NCI-H1694 treated with DMSO at 0.1 percent for 48 hours (cell line): ENCODE measurements around the gene NOTO.
"Not testable (repeated sequence)": the region's sequence is repeated elsewhere in the genome, so short reads cannot be mapped to it uniquely, and the experiment has no call there.

Experiments used
- DNase-seq: peaks from one replicate; lab custom pipeline; 2025; lab: John Stamatoyannopoulos, UW

The NOTO gene, protein sequence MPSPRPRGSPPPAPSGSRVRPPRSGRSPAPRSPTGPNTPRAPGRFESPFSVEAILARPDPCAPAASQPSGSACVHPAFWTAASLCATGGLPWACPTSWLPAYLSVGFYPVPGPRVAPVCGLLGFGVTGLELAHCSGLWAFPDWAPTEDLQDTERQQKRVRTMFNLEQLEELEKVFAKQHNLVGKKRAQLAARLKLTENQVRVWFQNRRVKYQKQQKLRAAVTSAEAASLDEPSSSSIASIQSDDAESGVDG

GRCh38 chr2:73202156-73203054 is at the start of gene NOTO:
TSS of gene NOTO (plus strand) at chr2:73202574. CDS start at chr2:73202667, 93 bp downstream.
- DNase-seq, result no peak

DNA sequence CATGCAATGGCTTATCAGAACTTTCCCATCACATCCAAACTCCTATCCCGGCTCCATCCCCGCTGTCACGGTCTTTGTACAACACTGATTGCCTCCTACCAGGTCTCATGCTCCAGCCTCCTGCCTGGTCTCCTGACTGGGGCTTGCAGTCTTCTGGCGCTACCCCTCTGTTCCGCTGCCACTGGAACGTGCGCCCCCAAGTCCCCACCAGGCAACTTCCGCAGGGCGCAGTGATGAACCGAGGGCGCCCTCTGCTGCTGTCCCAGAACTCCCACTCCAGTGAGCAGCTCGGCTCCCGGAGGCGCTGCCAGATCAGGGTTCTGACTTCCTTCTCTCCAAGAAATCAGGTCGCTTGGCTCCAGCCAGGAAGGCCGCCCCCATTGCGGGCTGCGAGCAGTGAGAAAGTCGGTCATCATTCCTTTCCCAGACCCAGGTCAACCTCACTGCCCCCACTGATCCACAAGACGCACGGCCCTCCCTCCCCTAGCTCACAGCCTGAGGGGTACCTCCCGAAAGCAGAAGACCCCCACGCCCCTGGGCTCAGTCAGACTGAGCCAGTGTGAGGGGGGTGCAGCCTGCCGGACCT is 45.7 kb upstream of the NOTO start:
- DNase-seq, result peak; percentile 52

DNA sequence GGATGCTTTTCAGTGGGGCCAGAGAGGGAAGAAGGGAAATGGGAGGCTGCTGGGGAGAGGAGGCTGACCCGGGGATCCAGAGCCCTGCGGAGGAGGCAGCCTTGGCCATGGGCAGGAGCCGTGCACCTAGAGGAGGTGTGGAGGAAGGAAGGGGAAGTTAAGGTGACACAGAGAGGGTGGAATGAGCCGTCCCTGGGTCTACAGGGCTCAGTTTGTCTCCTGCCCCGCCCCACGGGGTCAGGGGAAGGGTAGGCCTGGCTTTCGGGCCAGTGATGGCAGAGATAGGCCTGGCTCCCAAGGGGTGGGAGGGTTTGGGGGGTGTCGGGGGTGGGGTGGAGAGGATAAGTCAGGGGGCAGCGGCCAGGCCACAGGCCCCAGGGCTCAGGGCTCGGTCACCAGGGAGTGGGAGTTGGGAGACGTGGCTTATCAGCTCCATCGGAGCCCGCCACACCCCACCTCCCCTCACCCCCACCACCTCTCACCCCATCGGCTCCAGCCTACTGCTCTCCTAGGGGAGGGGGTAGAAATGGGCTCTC is 39.5 kb upstream of the NOTO start:
- DNase-seq, result no peak

GRCh38 chr2:73163483-73164367 is 38.6 kb upstream of the NOTO start:
- peak; percentile 59 for DNase-seq

DNA sequence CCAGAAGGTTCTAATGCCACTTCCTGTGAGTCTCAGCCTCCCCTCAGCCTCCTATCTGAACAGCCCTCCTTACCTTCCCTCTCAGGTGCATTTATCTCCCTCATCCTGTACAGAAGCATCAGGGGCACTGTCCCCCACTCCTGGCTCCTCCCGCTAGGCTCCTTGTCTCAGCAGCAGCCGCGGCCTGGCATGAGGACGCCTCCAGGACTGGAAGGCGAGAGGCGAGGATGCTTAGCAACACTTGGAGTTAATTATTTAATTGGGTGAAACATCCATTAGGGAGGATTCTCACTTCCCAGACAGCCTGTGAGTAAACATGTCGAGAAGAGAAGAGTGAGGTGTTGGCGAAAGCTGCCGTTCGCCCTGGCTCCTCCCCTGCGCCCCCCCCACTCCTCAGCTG is 36.4 kb upstream of the NOTO start:
- not testable (repeated sequence) for DNase-seq

- not testable (repeated sequence) for DNase-seq
Measured at GRCh38 chr2:73166813-73167212, 35.6 kb upstream of the NOTO start.

- DNase-seq, result not testable (repeated sequence)
Measured at GRCh38 chr2:73168348-73168747, 34.0 kb upstream of the NOTO start.

- not testable (repeated sequence) for DNase-seq
Measured at GRCh38 chr2:73170341-73170740, 32.0 kb upstream of the NOTO start.

- no peak for DNase-seq
Measured at GRCh38 chr2:73172963-73173362, 29.4 kb upstream of the NOTO start.

GRCh38 chr2:73173781-73174180 is 28.6 kb upstream of the NOTO start:
- DNase-seq, result no peak

DNA sequence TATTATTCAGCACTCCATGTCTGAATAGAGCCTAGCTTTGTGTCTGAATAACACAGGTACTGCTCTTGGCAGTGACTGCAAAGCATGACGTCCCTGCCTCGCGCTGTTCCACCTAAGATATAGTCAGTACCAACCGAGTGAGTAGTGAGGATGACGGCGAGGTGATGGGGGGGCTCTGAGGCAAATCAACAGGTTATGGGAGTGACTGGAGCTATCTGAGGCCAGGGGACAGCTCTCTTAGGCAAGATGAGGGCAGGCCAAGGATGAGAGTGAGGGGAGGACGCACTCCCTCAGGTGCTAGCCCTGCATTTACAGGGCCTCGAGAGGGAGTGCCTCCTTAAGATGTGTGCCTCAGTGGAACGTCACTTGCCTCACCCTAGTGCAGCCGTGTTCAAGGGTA is 28.1 kb upstream of the NOTO start:
- DNase-seq, result no peak

DNA sequence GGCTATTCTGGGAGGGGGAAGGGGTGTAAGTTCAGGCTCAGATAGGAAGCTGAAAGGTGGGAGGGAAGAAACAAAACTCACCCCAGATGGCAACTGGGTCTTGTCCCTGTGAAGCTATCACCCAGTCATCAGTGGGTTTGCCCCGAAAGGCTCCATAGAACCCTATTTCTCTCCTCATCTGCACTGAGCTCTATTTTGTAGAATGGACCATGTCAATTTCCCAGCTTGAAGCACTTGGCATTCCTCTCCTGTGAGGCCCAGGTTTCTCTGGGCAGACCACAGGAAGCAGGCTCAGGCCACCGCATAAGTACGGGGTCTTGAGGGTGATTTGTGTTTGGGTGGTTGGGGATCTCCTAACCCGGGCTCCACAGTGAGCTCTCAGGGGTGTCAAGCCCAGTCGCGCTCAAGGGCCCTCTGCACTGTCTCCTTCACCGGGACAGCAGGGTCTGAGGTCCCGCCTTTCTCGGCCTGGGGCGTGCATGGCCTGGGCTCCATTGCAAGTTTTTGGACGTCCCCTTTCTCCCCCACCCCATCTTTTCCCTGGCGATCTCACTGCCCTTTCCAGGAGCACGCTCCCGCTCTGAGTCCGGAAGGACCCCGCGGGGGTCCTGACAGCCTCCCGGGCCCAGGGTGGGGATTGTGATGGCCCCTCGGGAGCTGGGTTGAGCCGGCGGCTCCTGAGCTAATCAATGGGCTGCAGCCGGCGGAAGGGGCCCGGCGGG is 27.3 kb upstream of the NOTO start:
- DNase-seq, result no peak

- DNase-seq, result no peak
Measured at GRCh38 chr2:73175663-73176204, 26.6 kb upstream of the NOTO start.

DNA sequence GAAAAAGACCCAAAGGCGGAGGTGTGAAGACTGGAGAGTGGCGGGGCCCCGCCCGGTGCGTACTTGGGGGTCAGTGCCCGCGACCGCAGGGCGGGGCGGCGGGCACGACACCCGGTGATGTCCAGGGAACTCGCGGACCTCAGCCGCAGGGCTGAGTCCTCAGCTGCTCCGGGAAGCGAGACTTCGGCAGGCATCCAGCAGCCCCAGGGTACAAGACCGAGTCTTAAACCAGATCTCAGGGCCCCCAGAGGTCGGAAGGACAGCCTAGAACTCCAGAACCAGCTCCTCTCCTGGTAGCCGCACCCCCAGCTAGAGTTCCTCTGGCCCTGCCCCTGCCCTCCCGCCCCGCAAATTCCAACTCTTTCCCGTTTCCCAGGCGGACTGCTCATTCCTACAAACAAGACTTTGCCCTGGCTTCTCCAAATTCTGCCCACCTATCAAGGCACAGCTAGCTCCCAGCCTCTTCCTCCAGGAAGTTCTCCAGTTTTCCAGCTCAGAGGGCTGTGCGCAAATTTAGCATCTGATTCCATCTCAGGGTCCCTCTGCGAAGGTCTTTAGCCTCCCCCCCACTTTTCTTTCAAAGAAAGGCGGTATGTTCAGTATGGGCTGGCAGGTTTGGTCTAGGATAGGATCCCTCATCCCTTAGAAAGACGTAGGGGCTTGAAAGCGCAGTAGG is 26.0 kb upstream of the NOTO start:
- DNase-seq, result no peak

DNA sequence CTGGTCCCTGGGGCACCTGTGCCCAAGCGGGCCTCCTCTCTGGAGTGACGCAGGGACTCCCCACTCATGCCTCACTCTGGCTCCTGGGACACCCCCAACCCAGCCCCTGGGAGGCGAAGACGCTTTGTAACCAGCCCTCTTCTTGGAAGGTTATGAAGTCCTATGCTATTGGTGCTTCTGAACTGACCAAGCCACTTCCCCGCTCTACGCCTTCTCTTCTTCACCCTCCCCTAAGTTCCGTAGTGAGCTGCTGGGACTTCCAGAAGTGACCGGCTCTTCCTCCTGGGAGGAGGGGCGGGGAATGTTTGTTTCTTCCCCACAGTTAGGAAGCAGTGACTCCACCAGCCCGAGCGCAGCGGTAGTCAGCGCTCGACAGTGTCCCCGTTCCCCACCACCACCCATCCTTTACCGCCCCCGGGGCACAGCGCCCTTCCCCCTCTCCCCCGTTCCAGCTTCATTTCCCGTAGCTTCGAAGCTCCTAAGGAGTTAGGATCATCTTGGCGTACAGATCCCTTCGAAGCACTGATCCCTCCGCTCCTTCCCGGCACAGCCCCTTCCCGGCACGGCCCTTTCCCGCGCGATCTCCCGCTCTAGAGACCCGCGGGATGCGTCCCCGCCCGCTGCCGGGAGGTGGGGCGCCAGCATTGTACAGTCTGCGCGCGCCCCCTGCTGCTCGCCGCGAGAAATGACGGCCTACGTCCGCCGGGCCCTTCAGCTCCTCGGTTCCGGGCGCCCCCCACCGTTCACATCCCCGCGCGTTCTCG is 25.3 kb upstream of the NOTO start:
- peak; percentile 85 for DNase-seq

DNA sequence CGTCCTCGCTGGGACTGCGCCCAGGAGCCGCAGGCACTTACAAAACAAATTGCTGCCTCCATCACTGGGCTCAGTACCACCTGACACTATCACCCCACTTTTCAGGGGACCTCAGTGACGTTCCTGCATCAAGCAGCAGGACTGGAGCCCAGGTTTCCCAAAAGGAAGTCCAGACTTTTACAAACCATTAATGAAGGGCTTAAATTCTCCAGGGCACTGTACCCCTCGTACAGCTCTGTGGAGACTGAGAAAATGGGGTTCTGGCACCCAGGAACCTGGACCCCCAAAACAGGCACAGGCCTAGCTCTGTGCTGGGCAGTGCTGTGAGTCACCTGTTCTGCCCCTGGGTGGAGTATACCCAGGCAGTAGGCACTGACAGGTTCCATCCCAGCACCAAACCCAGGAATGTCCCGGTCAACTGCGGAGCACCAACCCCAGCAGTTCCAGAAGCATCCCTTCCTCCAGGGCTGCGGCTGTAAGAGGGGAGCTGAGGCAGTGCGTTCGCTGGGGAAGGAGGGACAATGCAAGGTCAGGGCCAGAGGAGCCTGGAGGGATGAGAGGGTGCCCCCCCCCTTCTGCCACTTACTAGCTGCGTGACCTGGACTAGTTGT is 24.6 kb upstream of the NOTO start:
- DNase-seq, result no peak

DNA sequence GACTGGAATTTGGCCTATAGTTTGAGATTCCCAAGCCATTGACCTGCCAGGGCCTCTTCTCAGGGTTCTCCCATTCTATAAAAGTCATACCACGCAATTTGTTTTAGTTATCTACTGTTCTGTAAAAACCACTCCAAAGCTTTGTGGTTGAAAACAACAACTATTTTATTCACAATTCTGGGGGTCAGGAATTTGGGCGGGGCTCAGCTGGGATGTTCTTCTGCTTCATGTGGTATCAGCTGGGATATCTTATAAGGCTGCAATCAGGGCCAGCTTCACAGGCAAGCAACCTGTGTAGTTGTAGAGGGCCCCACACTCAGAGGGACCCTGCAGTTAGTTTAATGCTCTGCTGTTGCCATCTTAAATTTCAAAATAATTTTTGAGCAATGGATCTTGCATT is 16.4 kb upstream of the NOTO start:
- no peak for DNase-seq

DNA sequence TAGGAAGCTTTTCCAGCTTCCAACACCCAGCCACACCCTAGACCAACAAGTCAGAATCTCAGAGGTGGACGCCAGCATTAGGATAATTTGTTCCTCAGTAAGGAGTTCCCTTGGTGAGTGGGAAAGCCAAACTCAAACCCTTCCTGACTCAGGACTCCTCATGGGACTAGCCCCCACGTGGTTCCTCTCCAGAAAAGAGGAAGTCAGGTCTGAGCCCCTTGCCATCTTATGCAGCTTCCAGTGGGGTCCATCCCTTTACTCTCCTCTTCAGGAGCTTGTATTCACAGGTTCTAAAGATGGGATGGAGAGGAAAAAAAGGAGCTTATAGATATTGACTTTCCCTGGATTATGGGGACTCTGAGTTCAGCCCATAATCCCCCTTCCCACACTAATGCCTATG is 14.8 kb upstream of the NOTO start:
- no peak for DNase-seq

DNA sequence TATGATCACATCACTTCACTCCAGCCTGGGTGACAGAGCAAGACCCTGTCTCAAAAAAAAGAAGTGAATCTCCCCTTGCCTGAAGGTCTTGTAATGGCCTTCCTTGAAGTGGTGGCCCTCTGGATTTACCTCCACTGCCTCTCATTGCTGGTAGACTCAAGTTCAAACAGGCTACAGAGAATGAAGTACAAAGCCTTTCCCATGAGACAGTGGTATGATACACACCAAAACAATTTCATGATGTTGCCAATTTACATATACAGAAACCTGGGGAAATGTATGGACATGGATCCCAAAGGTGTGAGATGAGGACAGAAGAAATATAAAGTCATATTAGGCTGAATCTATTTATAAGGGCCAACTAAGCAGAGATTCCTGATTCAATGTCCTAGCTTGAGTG is 4.8 kb upstream of the NOTO start:
- no peak for DNase-seq
